ENCODE data around the gene TAB3. TPM values are rescaled to one million over a fixed set of nuclear protein-coding genes. Genes with fewer than 3 reads are reported as not detected.

TAB3 gene
- total and polyA plus RNA-seq, 9 of the 15 experiments (the other 6 are each of a cell fraction or from before 2014, with no cell fraction given) = 2.4 to 31.1 (median 15.5) TPM

DNA sequence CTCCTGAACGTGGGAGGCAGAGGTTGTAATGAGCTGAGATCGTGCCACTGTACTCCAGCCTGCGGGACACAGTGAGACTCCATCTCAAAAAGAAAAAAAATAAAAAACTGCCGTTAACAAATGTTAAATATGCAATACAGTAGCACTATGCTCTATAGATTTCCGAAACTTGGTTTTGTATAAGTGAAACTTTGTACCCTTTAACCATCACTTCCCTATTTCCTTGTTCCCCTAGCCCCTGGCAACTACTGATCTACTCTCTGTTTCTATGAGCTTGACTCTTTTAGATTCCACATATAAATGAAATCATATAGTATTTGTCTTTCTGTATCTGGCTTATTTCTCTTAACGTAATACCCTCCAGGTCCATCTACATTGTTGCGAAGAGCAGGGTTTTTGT is 74.1 kb downstream of the TAB3 start:
- Histone ChIP-seq H3K4me2 (ENCODE audit: insufficient read depth, low read length) (no peak overlapping the region), H3K9me3 (replicated peaks; ENCODE audit: control insufficient read depth, insufficient read depth, low read depth, low read length) (no peaks in the 10 kb centered on the region), H3K27me3 (ENCODE audit: control insufficient read depth in 2 of 2, insufficient read depth in 2 of 2, low read length in 2 of 2) (peaks cover 0 to 2% of the 10 kb centered on the region in 2 experiments; a peak in 1 of 5 replicates), H3K4me3 (no peak overlapping the region), H2AFZ (ENCODE audit: low read depth, low read length) (no peak overlapping the region), H3K9me1 (ENCODE audit: control insufficient read depth, insufficient read depth, low read length) (no peaks in the 10 kb centered on the region), H3K27ac (ENCODE audit: extremely low read depth, low read depth, low read length) (no peak overlapping the region), H4K20me1 (replicated peaks; ENCODE audit: control insufficient read depth, insufficient read depth, low read length) (no peaks in the 10 kb centered on the region), H3K36me3 (ENCODE audit: control insufficient read depth, insufficient read depth, low read length) (no peaks in the 10 kb centered on the region), H3K9ac (ENCODE audit: insufficient read depth in 1 of 2, low read depth in 2 of 2, low read length in 2 of 2) (no peak overlapping the region), H3K79me2 (ENCODE audit: control insufficient read depth, insufficient read depth, low read length) (no peaks in the 10 kb centered on the region), H3K4me1 (replicated peaks in 1 of 2; ENCODE audit: control insufficient read depth in 2 of 2, insufficient read depth in 2 of 2, low read length in 2 of 2) (no peaks in the 10 kb centered on the region)
- DNase-seq (ENCODE audit: extremely low read depth in 1 of 4, low spot score in 3 of 4) (no peak), FAIRE-seq (no peak), ATAC-seq (no peak)
- TF ChIP-seq BRF1 (IDR thresholded peaks at IDR 0.05; ENCODE audit: borderline replicate concordance, extremely low read depth, insufficient read length) = no peak
- TF ChIP-seq PML (IDR thresholded peaks at IDR 0.05; ENCODE audit: low read length) = no peak
- TF ChIP-seq, protein P1, sequence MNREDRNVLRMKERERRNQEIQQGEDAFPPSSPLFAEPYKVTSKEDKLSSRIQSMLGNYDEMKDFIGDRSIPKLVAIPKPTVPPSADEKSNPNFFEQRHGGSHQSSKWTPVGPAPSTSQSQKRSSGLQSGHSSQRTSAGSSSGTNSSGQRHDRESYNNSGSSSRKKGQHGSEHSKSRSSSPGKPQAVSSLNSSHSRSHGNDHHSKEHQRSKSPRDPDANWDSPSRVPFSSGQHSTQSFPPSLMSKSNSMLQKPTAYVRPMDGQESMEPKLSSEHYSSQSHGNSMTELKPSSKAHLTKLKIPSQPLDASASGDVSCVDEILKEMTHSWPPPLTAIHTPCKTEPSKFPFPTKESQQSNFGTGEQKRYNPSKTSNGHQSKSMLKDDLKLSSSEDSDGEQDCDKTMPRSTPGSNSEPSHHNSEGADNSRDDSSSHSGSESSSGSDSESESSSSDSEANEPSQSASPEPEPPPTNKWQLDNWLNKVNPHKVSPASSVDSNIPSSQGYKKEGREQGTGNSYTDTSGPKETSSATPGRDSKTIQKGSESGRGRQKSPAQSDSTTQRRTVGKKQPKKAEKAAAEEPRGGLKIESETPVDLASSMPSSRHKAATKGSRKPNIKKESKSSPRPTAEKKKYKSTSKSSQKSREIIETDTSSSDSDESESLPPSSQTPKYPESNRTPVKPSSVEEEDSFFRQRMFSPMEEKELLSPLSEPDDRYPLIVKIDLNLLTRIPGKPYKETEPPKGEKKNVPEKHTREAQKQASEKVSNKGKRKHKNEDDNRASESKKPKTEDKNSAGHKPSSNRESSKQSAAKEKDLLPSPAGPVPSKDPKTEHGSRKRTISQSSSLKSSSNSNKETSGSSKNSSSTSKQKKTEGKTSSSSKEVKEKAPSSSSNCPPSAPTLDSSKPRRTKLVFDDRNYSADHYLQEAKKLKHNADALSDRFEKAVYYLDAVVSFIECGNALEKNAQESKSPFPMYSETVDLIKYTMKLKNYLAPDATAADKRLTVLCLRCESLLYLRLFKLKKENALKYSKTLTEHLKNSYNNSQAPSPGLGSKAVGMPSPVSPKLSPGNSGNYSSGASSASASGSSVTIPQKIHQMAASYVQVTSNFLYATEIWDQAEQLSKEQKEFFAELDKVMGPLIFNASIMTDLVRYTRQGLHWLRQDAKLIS (CRISPR knock-in tag; IDR thresholded peaks at IDR 0.05) = no peak
- no peak for TF ChIP-seq DNMT1 (IDR thresholded peaks at IDR 0.05)
- no peak for TF ChIP-seq TAF15 (IDR thresholded peaks at IDR 0.05; ENCODE audit: low read depth, low read length)
- TF ChIP-seq HCFC1 (IDR thresholded peaks at IDR 0.05; ENCODE audit: low read depth, low read length) = no peak
- no peak for TF ChIP-seq ZNF263 (CRISPR knock-in tag; IDR thresholded peaks at IDR 0.05; ENCODE audit: borderline replicate concordance)
- TF ChIP-seq ZNF232 (CRISPR knock-in tag; IDR thresholded peaks at IDR 0.05) = no peak
- WGBS (ENCODE audit: insufficient coverage, low coverage, missing lambda C conversion rate) = 2% methylated on average over 6 of the region's 7 CpGs
- ChIA-PET POLR2A (no interaction called here), CTCF (ENCODE audit: low intra/inter-chr PET ratio) (no interaction called here)
- no TSS peak for BruUV-seq (replicated peaks)
- in situ Hi-C loops (cut with MboI) (no loop called here), intact Hi-C loops (cut with micrococcal nuclease) (no loop called here)
